K562 (cell line): ENCODE data around the gene CLSTN1. TPM values are rescaled to one million over a fixed set of nuclear protein-coding genes. Genes with fewer than 3 reads are reported as not detected.

Experiments
- ATAC-seq: fragments of 200-7000 bp; cut with Tn5 transposase; 3 replicates; pipeline ENCODE4 v1.9.1; 2020; ENCODE audit warnings: moderate library complexity
- BruUV-seq: library from RNA; stranded (reverse); fragments of 400-500 nt; replicated peaks from 2 replicates; lab custom pipeline; 2021; lab: Mats Ljungman, UMichigan
- CTCF ChIA-PET: fragments of 300-600 bp; formaldehyde crosslinking; extraction: SDS; loops from one replicate; lab custom pipeline; 2021; ENCODE audit warnings: low intra/inter-chr PET ratio; lab: Yijun Ruan, JAX
- POLR2A ChIA-PET: fragments of 300-600, 350-650 bp; sonication (Branson Sonifier 250); formaldehyde crosslinking; extraction: SDS; loops from one replicate; lab custom pipeline; 2021; ENCODE audit warnings: antibody characterized with exemption, inconsistent platforms; lab: Yijun Ruan, JAX
- DNase-seq, 4 experiments: peaks; one replicate each; pipeline versions ENCODE4 v3.0.0 to v3.0.0-alpha.2; 2011 to 2018; ENCODE audit warnings: low spot score in 3 of 4, mixed read lengths in 3 of 4; ENCODE audit errors: extremely low read depth in 1 of 4
- FAIRE-seq: peaks from 2 replicates; lab custom pipeline; 2011; peaks lifted over from hg19 to GRCh38; lab: Jason Lieb, UNC
- H2AFZ ChIP-seq: 2 replicates; pipeline ENCODE4 v1.6.0; 2011; ENCODE audit warnings: low read depth, low read length, control low read depth, inconsistent platforms
- H3K27ac ChIP-seq: fragments of 200-600 bp; 3 replicates; pipeline ENCODE4 v1.8.0; 2011; ENCODE audit warnings: low read depth, mild to moderate bottlenecking, control low read depth, inconsistent platforms, low read length, moderate library complexity, mixed read lengths; ENCODE audit errors: extremely low read depth
- H3K27me3 ChIP-seq, 2 experiments: fragments of 300-600 bp in 1 of 2; 2 replicates in 1 of 2; 3 replicates in 1 of 2; pipeline versions ENCODE4 v1.6.0 to v1.8.0; 2011; ENCODE audit warnings: inconsistent platforms in 2 of 2, low read length in 2 of 2, mild to moderate bottlenecking in 1 of 2, mixed read lengths in 1 of 2, moderate library complexity in 1 of 2; ENCODE audit not compliant: control insufficient read depth in 2 of 2, insufficient read depth in 2 of 2
- H3K36me3 ChIP-seq: fragments of 300-600 bp; 3 replicates; pipeline ENCODE4 v1.8.0; 2011; ENCODE audit warnings: mild to moderate bottlenecking, low read length, inconsistent platforms; ENCODE audit not compliant: control insufficient read depth, insufficient read depth
- H3K4me1 ChIP-seq, 2 experiments: fragments of 200-600 bp in 1 of 2; replicated peaks in 1 of 2; 2 replicates in 1 of 2; 3 replicates in 1 of 2; pipeline versions ENCODE4 v1.5.1 to v1.8.0; 2011; ENCODE audit warnings: inconsistent platforms in 2 of 2, low read length in 2 of 2, mild to moderate bottlenecking in 1 of 2, mixed read lengths in 1 of 2, moderate library complexity in 1 of 2; ENCODE audit not compliant: control insufficient read depth in 2 of 2, insufficient read depth in 2 of 2
- H3K4me2 ChIP-seq: 2 replicates; pipeline ENCODE4 v1.6.1; 2011; ENCODE audit warnings: low read length, control low read depth, inconsistent platforms, mixed read lengths; ENCODE audit not compliant: insufficient read depth
- H3K4me3 ChIP-seq: fragments of 200-600 bp; sonication (generic), shearing (Covaris generic); 2 replicates; pipeline ENCODE4 v1.5.1; 2016; ENCODE audit warnings: control low read depth, inconsistent platforms
- H3K79me2 ChIP-seq: fragments of 200-600 bp; 3 replicates; pipeline ENCODE4 v1.8.0; 2011; ENCODE audit warnings: low read length, inconsistent platforms; ENCODE audit not compliant: control insufficient read depth, insufficient read depth
- H3K9ac ChIP-seq, 2 experiments: 2 replicates each; pipeline versions ENCODE4 v1.6.0 to v1.6.1; 2011; ENCODE audit warnings: low read depth in 2 of 2, low read length in 2 of 2, control low read depth in 1 of 2, inconsistent platforms in 1 of 2, mild to moderate bottlenecking in 1 of 2, mixed read lengths in 1 of 2; ENCODE audit not compliant: insufficient read depth in 1 of 2
- H3K9me1 ChIP-seq: one replicate; pipeline ENCODE4 v1.6.0; 2011; ENCODE audit warnings: inconsistent platforms, mild to moderate bottlenecking, low read length, moderate library complexity; ENCODE audit not compliant: control insufficient read depth, insufficient read depth
- H3K9me3 ChIP-seq: replicated peaks from 2 replicates; pipeline ENCODE4 v1.5.1; 2011; ENCODE audit warnings: low read depth, low read length, inconsistent platforms; ENCODE audit not compliant: control insufficient read depth, insufficient read depth
- H4K20me1 ChIP-seq: replicated peaks from 2 replicates; pipeline ENCODE4 v1.6.1; 2011; ENCODE audit warnings: low read length, inconsistent platforms, mixed read lengths; ENCODE audit not compliant: control insufficient read depth, insufficient read depth
- HSF4 ChIP-seq: fragments of 250-450 bp; sonication (Bioruptor Pico); IDR thresholded peaks from 2 replicates; pipeline ENCODE4 v2.1.2; 2022; ENCODE audit warnings: mild to moderate bottlenecking, moderate library complexity, borderline replicate concordance
- JUN ChIP-seq, 2 experiments: sonication (generic) in 1 of 2; formaldehyde crosslinking in 1 of 2; IDR thresholded peaks; 2 replicates each; pipeline versions ENCODE4 v1.6.1 to v1.8.0; 2012 to 2022; ENCODE audit warnings: borderline replicate concordance in 2 of 2, mild to moderate bottlenecking in 2 of 2, improper control_type of control experiment in 1 of 2, low read depth in 1 of 2, low read length in 1 of 2, missing genetic modification reagents in 1 of 2
- KDM5B ChIP-seq: fragments of 200-600 bp; sonication (generic); IDR thresholded peaks from 2 replicates; pipeline ENCODE4 v1.6.1; 2012; ENCODE audit warnings: low read depth, mild to moderate bottlenecking, moderate library complexity, low read length, control low read depth, inconsistent platforms; ENCODE audit not compliant: insufficient replicate concordance
- NBN ChIP-seq: fragments of 450-650 bp; IDR thresholded peaks from 2 replicates; pipeline ENCODE4 v1.6.1; 2016; ENCODE audit warnings: low read depth, mild to moderate bottlenecking
- NR2C2 ChIP-seq, 2 experiments: fragments of 200-800 bp in 1 of 2; sonication (Bioruptor generic) in 1 of 2; sonication (generic) in 1 of 2; formaldehyde crosslinking in 1 of 2; IDR thresholded peaks; 2 replicates each; pipeline versions ENCODE4 v1.6.1 to v1.8.0; 2016 to 2022; ENCODE audit warnings: mild to moderate bottlenecking in 1 of 2, missing compliant biosample characterization in 1 of 2, missing genetic modification characterization in 1 of 2, missing genetic modification reagents in 1 of 2
- TAF7 ChIP-seq: fragments of 450-650 bp; IDR thresholded peaks from 2 replicates; pipeline ENCODE4 v1.6.1; 2016; ENCODE audit warnings: missing genetic modification characterization, missing compliant biosample characterization
- ZNF24 ChIP-seq: fragments of 450-650 bp; IDR thresholded peaks from 2 replicates; pipeline ENCODE4 v1.6.1; 2016
- ZNF311 ChIP-seq: fragments of 250-450 bp; sonication (Bioruptor Pico); IDR thresholded peaks from 2 replicates; pipeline ENCODE4 v1.4.0; 2020; ENCODE audit warnings: mild to moderate bottlenecking, moderate library complexity
- ZNF699 ChIP-seq: fragments of 250-450 bp; sonication (Bioruptor Pico); IDR thresholded peaks from 2 replicates; pipeline ENCODE4 v1.8.0; 2021; ENCODE audit warnings: mild to moderate bottlenecking, moderate library complexity; ENCODE audit not compliant: insufficient replicate concordance
- ZNF76 ChIP-seq: fragments of 250-450 bp; sonication (Bioruptor Pico); IDR thresholded peaks from 2 replicates; pipeline ENCODE4 v1.4.0; 2020; ENCODE audit warnings: mild to moderate bottlenecking, moderate library complexity, borderline replicate concordance
- ZNF77 ChIP-seq: fragments of 250-450 bp; sonication (Bioruptor Pico); IDR thresholded peaks from 2 replicates; pipeline ENCODE4 v1.5.0; 2020
- WGBS: fragments of 100-300 bp; shearing (Covaris generic); methylation state at CpG from one replicate; pipeline ENCODE4 v1.1.6; 2016; ENCODE audit warnings: low coverage, mixed read lengths; ENCODE audit not compliant: insufficient coverage; ENCODE audit errors: missing lambda C conversion rate; 5-methylcytosine and 5-hydroxymethylcytosine counted together
- in situ Hi-C: fragments of 300-500 bp; cut with MboI; formaldehyde crosslinking; loops from 4 replicates; pipeline ENCODE4 v1.15.0; 2018; ENCODE audit warnings: inconsistent platforms, mixed read lengths
- intact Hi-C: fragments of 100-400 bp; cut with micrococcal nuclease; formaldehyde crosslinking; loops from 2 replicates; pipeline ENCODE4 v1.14.2; 2022
- polyA plus RNA-seq, 8 experiments: library from polyadenylated mRNA; depleted of rRNA in 4 of 8; stranded (reverse) in 5 of 8; unstranded in 3 of 8; fragments of >200 nt; fragmentation: Nextera tagmentation in 2 of 8; fragmentation: Illumina TruSeq in 1 of 8; extraction: Ambion mirVana in 2 of 8; extraction: Trizol in 1 of 8; gene quantifications; 2 replicates each; pipeline versions ENCODE4 v1.2.1 to v1.2.3, GENCODE V29; 2011 to 2014; ENCODE audit warnings: inconsistent platforms in 1 of 8, missing spikeins in 1 of 8
- total RNA-seq, 7 experiments: library from RNA; depleted of rRNA in 6 of 7; stranded (reverse); fragments of >200 nt in 6 of 7; fragmentation: Illumina TruSeq in 2 of 7; extraction: Trizol in 2 of 7; gene quantifications; 2 replicates each; pipeline versions ENCODE4 v1.2.1 to v1.2.3, GENCODE V29; 2011 to 2021; ENCODE audit warnings: low replicate concordance in 1 of 7
- TF ChIP-seq, protein P1 (sequence below): fragments of 250-450 bp; sonication (Bioruptor Pico); IDR thresholded peaks from 2 replicates; pipeline ENCODE4 v1.4.0; 2020; ENCODE audit warnings: borderline replicate concordance
- TF ChIP-seq, protein P2 (sequence below): fragments of 450-650 bp; formaldehyde crosslinking; IDR thresholded peaks from 2 replicates; pipeline ENCODE4 v1.4.0; 2022; ENCODE audit warnings: mild to moderate bottlenecking, moderate library complexity
- TF ChIP-seq, protein P3 (sequence below): fragments of 250-450 bp; sonication (Bioruptor Pico); IDR thresholded peaks from 2 replicates; pipeline ENCODE4 v1.4.0; 2020; ENCODE audit warnings: mild to moderate bottlenecking, moderate library complexity, borderline replicate concordance

The CLSTN1 gene
- total and polyA plus RNA-seq, 9 of the 15 experiments (the other 6 are each of a cell fraction or from before 2014, with no cell fraction given), result 1.1 to 32.5 (median 13.3) TPM

DNA sequence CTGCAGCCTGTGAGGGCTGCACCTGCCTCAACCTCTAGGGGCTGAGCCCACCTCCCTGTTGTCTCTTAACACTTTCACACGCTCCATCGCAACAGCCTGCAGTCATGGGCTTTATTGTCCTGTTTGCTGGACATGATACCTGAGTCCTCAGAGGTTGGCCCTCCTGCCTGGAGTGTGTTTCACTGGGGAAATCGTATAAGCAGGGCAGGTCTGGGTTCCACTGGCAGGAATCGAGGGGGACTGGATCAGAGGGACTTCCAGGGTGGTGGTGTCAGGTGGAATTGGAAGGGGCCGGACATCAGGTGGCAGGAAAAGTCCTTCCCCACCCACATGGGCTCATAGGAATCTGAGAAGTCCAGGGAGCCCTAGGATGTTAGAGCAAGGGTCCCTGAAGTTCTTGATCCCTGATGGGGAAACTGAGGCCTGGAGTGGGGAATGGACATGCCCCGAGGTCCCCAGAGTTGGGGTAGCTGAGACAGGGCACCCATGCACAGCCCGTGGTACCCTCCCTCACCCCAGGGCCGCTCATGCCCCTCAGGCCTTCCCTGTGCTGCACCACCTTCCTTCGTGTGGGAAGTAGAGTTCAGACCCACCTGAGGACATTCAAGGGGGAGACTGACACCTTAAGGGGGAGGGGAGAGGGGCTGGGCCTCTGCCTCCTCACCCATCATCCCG lies 105.6 kb downstream of the CLSTN1 start:
- intact Hi-C loops (loop anchor here (2.0 kb wide), 1 partner anchor 15 kb away; no protein-coding TSS in a partner anchor), in situ Hi-C loops (no loop called here)
- Histone ChIP-seq H3K36me3 (peaks cover 36% of the 10 kb centered on the region; the same call in 2 of the 3 replicates), H3K9me1 (peaks cover 3% of the 10 kb centered on the region), H3K9ac (peak overlapping the region; percentile 84 to 94), H3K4me1 (peaks cover 54 to 90% of the 10 kb centered on the region in 2 experiments), H3K79me2 (peaks cover 23% of the 10 kb centered on the region), H3K27me3 (no peaks in the 10 kb centered on the region), H3K4me2 (peak overlapping the region; percentile 92), H3K9me3 (no peaks in the 10 kb centered on the region), H3K27ac (peak overlapping the region; percentile 87), H4K20me1 (no peaks in the 10 kb centered on the region), H2AFZ (peak overlapping the region; percentile 92), H3K4me3 (peak overlapping the region; percentile 48)
- FAIRE-seq (peak; percentile 54), DNase-seq (no peak), ATAC-seq (no peak)
- CTCF ChIA-PET, result interaction anchor here (2.8 kb wide), 1 partner anchor 91 kb away, joined by 20 read pairs; no protein-coding TSS in a partner anchor
- TSS peak; percentile 81 for BruUV-seq
- POLR2A ChIA-PET, result interaction anchor here (0.7 to 1.3 kb wide), 8 partner anchors 8 to 427 kb away, joined by 3 to 5 read pairs (median 3); partner anchors contain the start of genes LZIC and NMNAT1
- WGBS, result 40% methylated on average over 10 of the region's 10 CpGs
- TF ChIP-seq, protein P1, sequence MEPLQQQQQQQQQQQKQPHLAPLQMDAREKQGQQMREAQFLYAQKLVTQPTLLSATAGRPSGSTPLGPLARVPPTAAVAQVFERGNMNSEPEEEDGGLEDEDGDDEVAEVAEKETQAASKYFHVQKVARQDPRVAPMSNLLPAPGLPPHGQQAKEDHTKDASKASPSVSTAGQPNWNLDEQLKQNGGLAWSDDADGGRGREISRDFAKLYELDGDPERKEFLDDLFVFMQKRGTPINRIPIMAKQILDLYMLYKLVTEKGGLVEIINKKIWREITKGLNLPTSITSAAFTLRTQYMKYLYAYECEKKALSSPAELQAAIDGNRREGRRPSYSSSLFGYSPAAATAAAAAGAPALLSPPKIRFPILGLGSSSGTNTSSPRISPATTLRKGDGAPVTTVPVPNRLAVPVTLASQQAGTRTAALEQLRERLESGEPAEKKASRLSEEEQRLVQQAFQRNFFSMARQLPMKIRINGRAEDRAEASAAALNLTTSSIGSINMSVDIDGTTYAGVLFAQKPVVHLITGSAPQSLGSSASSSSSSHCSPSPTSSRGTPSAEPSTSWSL (CRISPR knock-in tag), result peak; percentile 82; the same call in 1 of the 2 replicates
- TF ChIP-seq HSF4 (CRISPR knock-in tag) (no peak), ZNF77 (CRISPR knock-in tag) (no peak), JUN (IDR thresholded peaks at IDR 0.05; ENCODE audit: borderline replicate concordance, low read depth, low read length) (no peak), JUN (CRISPR knock-in tag; IDR thresholded peaks at IDR 0.05; ENCODE audit: borderline replicate concordance) (no peak), NR2C2 (CRISPR knock-in tag; IDR thresholded peaks at IDR 0.05) (no peak; the same call in 1 of the 2 replicates), NR2C2 (tag; IDR thresholded peaks at IDR 0.05) (no peak), ZNF311 (CRISPR knock-in tag) (peak; percentile 3; the same call in 1 of the 2 replicates), NBN (no peak), ZNF699 (CRISPR knock-in tag) (no peak), ZNF24 (no peak), ZNF76 (CRISPR knock-in tag) (no peak), TAF7 (tag) (0 out of 2 replicates have a peak, but pooled peaks have one; percentile 39), KDM5B (peak; percentile 9)
- TF ChIP-seq, protein P2, sequence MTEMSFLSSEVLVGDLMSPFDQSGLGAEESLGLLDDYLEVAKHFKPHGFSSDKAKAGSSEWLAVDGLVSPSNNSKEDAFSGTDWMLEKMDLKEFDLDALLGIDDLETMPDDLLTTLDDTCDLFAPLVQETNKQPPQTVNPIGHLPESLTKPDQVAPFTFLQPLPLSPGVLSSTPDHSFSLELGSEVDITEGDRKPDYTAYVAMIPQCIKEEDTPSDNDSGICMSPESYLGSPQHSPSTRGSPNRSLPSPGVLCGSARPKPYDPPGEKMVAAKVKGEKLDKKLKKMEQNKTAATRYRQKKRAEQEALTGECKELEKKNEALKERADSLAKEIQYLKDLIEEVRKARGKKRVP (CRISPR knock-in tag), result peak; percentile 61; the same call in 1 of the 2 replicates
- TF ChIP-seq, protein P3, sequence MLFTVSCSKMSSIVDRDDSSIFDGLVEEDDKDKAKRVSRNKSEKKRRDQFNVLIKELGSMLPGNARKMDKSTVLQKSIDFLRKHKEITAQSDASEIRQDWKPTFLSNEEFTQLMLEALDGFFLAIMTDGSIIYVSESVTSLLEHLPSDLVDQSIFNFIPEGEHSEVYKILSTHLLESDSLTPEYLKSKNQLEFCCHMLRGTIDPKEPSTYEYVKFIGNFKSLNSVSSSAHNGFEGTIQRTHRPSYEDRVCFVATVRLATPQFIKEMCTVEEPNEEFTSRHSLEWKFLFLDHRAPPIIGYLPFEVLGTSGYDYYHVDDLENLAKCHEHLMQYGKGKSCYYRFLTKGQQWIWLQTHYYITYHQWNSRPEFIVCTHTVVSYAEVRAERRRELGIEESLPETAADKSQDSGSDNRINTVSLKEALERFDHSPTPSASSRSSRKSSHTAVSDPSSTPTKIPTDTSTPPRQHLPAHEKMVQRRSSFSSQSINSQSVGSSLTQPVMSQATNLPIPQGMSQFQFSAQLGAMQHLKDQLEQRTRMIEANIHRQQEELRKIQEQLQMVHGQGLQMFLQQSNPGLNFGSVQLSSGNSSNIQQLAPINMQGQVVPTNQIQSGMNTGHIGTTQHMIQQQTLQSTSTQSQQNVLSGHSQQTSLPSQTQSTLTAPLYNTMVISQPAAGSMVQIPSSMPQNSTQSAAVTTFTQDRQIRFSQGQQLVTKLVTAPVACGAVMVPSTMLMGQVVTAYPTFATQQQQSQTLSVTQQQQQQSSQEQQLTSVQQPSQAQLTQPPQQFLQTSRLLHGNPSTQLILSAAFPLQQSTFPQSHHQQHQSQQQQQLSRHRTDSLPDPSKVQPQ, result no peak
